GM12878 (cell line): Measurements from ENCODE around the gene NEXN. TPM values are rescaled to one million over a fixed set of nuclear protein-coding genes. Genes with fewer than 3 reads are reported as not detected.

Experiments
- ATAC-seq: fragments of 200-7000 bp; cut with Tn5 transposase; 3 replicates; pipeline ENCODE4 v1.9.1; 2020; ENCODE audit warnings: mild to moderate bottlenecking, moderate library complexity
- BruUV-seq: library from RNA; stranded (reverse); fragments of 400-500 nt; replicated peaks from 2 replicates; lab custom pipeline; 2021; lab: Mats Ljungman, UMichigan
- CTCF ChIA-PET: fragments of 300-600 bp; sonication (Branson Sonifier 250); formaldehyde crosslinking; extraction: SDS; loops from one replicate; lab custom pipeline; 2021; ENCODE audit warnings: inconsistent platforms; lab: Yijun Ruan, JAX
- POLR2A ChIA-PET: fragments of 350-600 bp; formaldehyde crosslinking; extraction: SDS; loops from one replicate; lab custom pipeline; 2021; ENCODE audit warnings: inconsistent platforms; lab: Charles Lee
- RAD21 ChIA-PET: fragments of 300-600 bp; sonication (Branson Sonifier 250); formaldehyde crosslinking; loops from one replicate; lab custom pipeline; 2023; ENCODE audit warnings: antibody characterized with exemption; ENCODE audit not compliant: unreplicated experiment; lab: Charles Lee
- SMC1A ChIA-PET: fragments of 300-600 bp; sonication (Branson Sonifier 250); formaldehyde crosslinking; loops from one replicate; lab custom pipeline; 2023; ENCODE audit not compliant: unreplicated experiment, uncharacterized antibody; lab: Charles Lee
- DNase-seq: peaks from one replicate; pipeline ENCODE4 v3.0.0-alpha.2; 2011; ENCODE audit warnings: low read depth, low spot score
- FAIRE-seq: peaks from 3 replicates; lab custom pipeline; 2011; peaks lifted over from hg19 to GRCh38; lab: Jason Lieb, UNC
- H2AFZ ChIP-seq: 2 replicates; pipeline ENCODE4 v1.6.0; 2011; ENCODE audit warnings: low read depth, low read length, control low read depth; ENCODE audit not compliant: control insufficient read depth
- H3K27ac ChIP-seq: 2 replicates; pipeline ENCODE4 v1.5.1; 2011; ENCODE audit warnings: control low read depth; ENCODE audit not compliant: control insufficient read depth, insufficient read depth
- H3K27me3 ChIP-seq, 2 experiments: replicated peaks in 1 of 2; 2 replicates each; pipeline versions ENCODE4 v1.6.0 to v1.6.1; 2011; ENCODE audit warnings: low read length in 1 of 2; ENCODE audit not compliant: control insufficient read depth in 2 of 2, insufficient read depth in 2 of 2
- H3K36me3 ChIP-seq, 2 experiments: 2 replicates each; pipeline ENCODE4 v1.5.1; 2011; ENCODE audit warnings: low read length in 1 of 2; ENCODE audit not compliant: control insufficient read depth in 2 of 2, insufficient read depth in 2 of 2
- H3K4me1 ChIP-seq: 2 replicates; pipeline ENCODE4 v1.6.1; 2011; ENCODE audit warnings: mild to moderate bottlenecking, low read length, moderate library complexity, mixed read lengths; ENCODE audit not compliant: control insufficient read depth, insufficient read depth
- H3K4me2 ChIP-seq: 2 replicates; pipeline ENCODE4 v1.6.0; 2011; ENCODE audit warnings: control low read depth; ENCODE audit not compliant: control insufficient read depth, insufficient read depth
- H3K4me3 ChIP-seq: fragments of 200-600 bp; sonication (generic); 2 replicates; pipeline ENCODE4 v1.5.1; 2016
- H3K79me2 ChIP-seq: 2 replicates; pipeline ENCODE4 v1.6.0; 2011; ENCODE audit warnings: low read length; ENCODE audit not compliant: control insufficient read depth, insufficient read depth
- H3K9ac ChIP-seq: 2 replicates; pipeline ENCODE4 v1.8.0; 2011; ENCODE audit warnings: low read length, control low read depth, mixed read lengths; ENCODE audit not compliant: control insufficient read depth, insufficient read depth
- H3K9me3 ChIP-seq: replicated peaks from 3 replicates; pipeline ENCODE4 v1.5.1; 2011; ENCODE audit warnings: mild to moderate bottlenecking, low read length; ENCODE audit not compliant: control insufficient read depth, insufficient read depth
- H4K20me1 ChIP-seq: 2 replicates; pipeline ENCODE4 v1.6.0; 2011; ENCODE audit not compliant: control insufficient read depth, insufficient read depth
- BACH1 ChIP-seq: fragments of 450-650 bp; IDR thresholded peaks from 2 replicates; pipeline ENCODE4 v1.6.1; 2017; ENCODE audit warnings: mild to moderate bottlenecking, borderline replicate concordance
- BRCA1 ChIP-seq: IDR thresholded peaks from 2 replicates; pipeline ENCODE4 v1.6.1; 2011; ENCODE audit warnings: low read depth, low read length, improper control_type of control experiment
- CHD2 ChIP-seq: IDR thresholded peaks from 2 replicates; pipeline ENCODE4 v1.6.1; 2011; ENCODE audit warnings: low read depth, low read length, improper control_type of control experiment, borderline replicate concordance
- E2F8 ChIP-seq: fragments of 450-650 bp; IDR thresholded peaks from 2 replicates; pipeline ENCODE4 v1.6.1; 2018; ENCODE audit warnings: mild to moderate bottlenecking, low read depth, moderate library complexity; ENCODE audit not compliant: partially characterized antibody
- HSF1 ChIP-seq: fragments of 150-350 bp; IDR thresholded peaks from 2 replicates; pipeline ENCODE4 v1.6.1; 2014; ENCODE audit warnings: mild to moderate bottlenecking, low read depth, low read length
- NKRF ChIP-seq: fragments of 450-650 bp; conservative IDR thresholded peaks from 2 replicates; pipeline ENCODE4 v1.6.1; 2017; ENCODE audit warnings: mild to moderate bottlenecking, moderate library complexity
- RB1 ChIP-seq: fragments of 450-650 bp; formaldehyde crosslinking; IDR thresholded peaks from 2 replicates; pipeline ENCODE4 v1.6.1; 2017; ENCODE audit warnings: mild to moderate bottlenecking, borderline replicate concordance
- SREBF1 ChIP-seq: IDR thresholded peaks from 2 replicates; pipeline ENCODE4 v1.6.1; 2012; ENCODE audit warnings: mild to moderate bottlenecking, low read length
- TARDBP ChIP-seq: IDR thresholded peaks from 2 replicates; pipeline ENCODE4 v1.6.1; 2016; ENCODE audit warnings: borderline replicate concordance
- TCF7 ChIP-seq: IDR thresholded peaks from 2 replicates; pipeline ENCODE4 v1.6.1; 2014; ENCODE audit warnings: antibody characterized with exemption, borderline replicate concordance
- ZNF217 ChIP-seq: fragments of 450-650 bp; IDR thresholded peaks from 2 replicates; pipeline ENCODE4 v1.6.1; 2017; ENCODE audit warnings: antibody characterized with exemption, mild to moderate bottlenecking
- ZNF592 ChIP-seq: fragments of 450-650 bp; IDR thresholded peaks from 2 replicates; pipeline ENCODE4 v1.6.1; 2017; ENCODE audit warnings: mild to moderate bottlenecking, moderate library complexity
- whole genome bisulfite sequencing: methylation state at CpG from one replicate; pipeline ENCODE4 v1.1.6; 2016; ENCODE audit warnings: low lambda C conversion rate; ENCODE audit not compliant: insufficient replicate concordance, insufficient coverage; ENCODE audit errors: missing lambda C conversion rate; 5-methylcytosine and 5-hydroxymethylcytosine counted together
- in situ Hi-C: fragments of 300-500 bp; cut with MboI; formaldehyde crosslinking; loops from 9 replicates; pipeline ENCODE4 v1.14.3; 2018; ENCODE audit warnings: mixed read lengths
- intact Hi-C: fragments of 100-400 bp; cut with micrococcal nuclease; formaldehyde crosslinking; loops from one replicate; pipeline ENCODE4 v1.14.2; 2022; ENCODE audit not compliant: unreplicated experiment
- polyA plus RNA-seq, 11 experiments: library from polyadenylated mRNA; depleted of rRNA in 4 of 11; unstranded in 6 of 11; stranded (reverse) in 5 of 11; fragments of >200 nt; fragmentation: Nextera tagmentation in 4 of 11; fragmentation: Illumina TruSeq in 1 of 11; extraction: Ambion mirVana in 4 of 11; extraction: Trizol in 1 of 11; gene quantifications; 1 replicate in 1 of 11; 2 replicates in 10 of 11; pipeline versions ENCODE4 v1.2.1 to v1.2.3, GENCODE V29; 2011 to 2016; ENCODE audit warnings: inconsistent platforms in 2 of 11, missing spikeins in 2 of 11, low read depth in 1 of 11
- total RNA-seq, 4 experiments: library from RNA; depleted of rRNA in 3 of 4; stranded (reverse); fragments of >200 nt in 3 of 4; fragmentation: Illumina TruSeq in 1 of 4; extraction: Trizol in 1 of 4; gene quantifications; 2 replicates each; pipeline versions ENCODE4 v1.2.1 to v1.2.3, GENCODE V29; 2013 to 2021
- TF ChIP-seq, protein P1 (sequence below): fragments of 450-650 bp; IDR thresholded peaks from 2 replicates; pipeline ENCODE4 v1.6.1; 2014; ENCODE audit warnings: mild to moderate bottlenecking

Gene NEXN
- total and polyA plus RNA-seq, 10 of the 15 experiments (the other 5 are each of a cell fraction or from before 2014, with no cell fraction given): 2.5 to 46.6 (median 15.4) TPM

- POLR2A ChIA-PET: no interaction called here
- H3K4me2 ChIP-seq: no peak overlapping the region
- BruUV-seq: no TSS peak
- DNase-seq (no peak), ATAC-seq (no peak), FAIRE-seq (no peak)
- H3K4me1 ChIP-seq: no peaks in the 10 kb centered on the region; the same call in 1 of the 2 replicates
- H3K4me3 ChIP-seq: no peak overlapping the region
- no peaks in the 10 kb centered on the region for H3K9me3 ChIP-seq
- SMC1A ChIA-PET: no interaction called here
- no peak overlapping the region for H2AFZ ChIP-seq
- no peak overlapping the region for H3K9ac ChIP-seq
- in situ Hi-C loops: no loop called here
- CTCF ChIA-PET: interaction anchor here (0.6 kb wide), 1 partner anchor 27 kb away, joined by 3 read pairs; no protein-coding TSS in a partner anchor
- WGBS: 100% methylated on average over 1 of the region's 1 CpG
- RAD21 ChIA-PET: no interaction called here
- H3K36me3 ChIP-seq: peaks cover 0 to 8% of the 10 kb centered on the region in 2 experiments; a peak in 1 of 4 replicates
- H3K79me2 ChIP-seq: no peaks in the 10 kb centered on the region
- no peaks in the 10 kb centered on the region for H3K27me3 ChIP-seq
- H4K20me1 ChIP-seq: no peaks in the 10 kb centered on the region
- H3K27ac ChIP-seq: no peak overlapping the region
- intact Hi-C loops: no loop called here
- TF ChIP-seq HSF1 (no peak), TCF7 (no peak), SREBF1 (no peak), ZNF592 (no peak), CHD2 (no peak), BACH1 (no peak), ZNF217 (no peak), TARDBP (no peak), BRCA1 (no peak), NKRF (no peak), E2F8 (no peak), RB1 (no peak)
- TF ChIP-seq, protein P1, sequence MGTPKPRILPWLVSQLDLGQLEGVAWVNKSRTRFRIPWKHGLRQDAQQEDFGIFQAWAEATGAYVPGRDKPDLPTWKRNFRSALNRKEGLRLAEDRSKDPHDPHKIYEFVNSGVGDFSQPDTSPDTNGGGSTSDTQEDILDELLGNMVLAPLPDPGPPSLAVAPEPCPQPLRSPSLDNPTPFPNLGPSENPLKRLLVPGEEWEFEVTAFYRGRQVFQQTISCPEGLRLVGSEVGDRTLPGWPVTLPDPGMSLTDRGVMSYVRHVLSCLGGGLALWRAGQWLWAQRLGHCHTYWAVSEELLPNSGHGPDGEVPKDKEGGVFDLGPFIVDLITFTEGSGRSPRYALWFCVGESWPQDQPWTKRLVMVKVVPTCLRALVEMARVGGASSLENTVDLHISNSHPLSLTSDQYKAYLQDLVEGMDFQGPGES: no peak
Measured at GRCh38 chr1:77845951-77846350, 42.5 kb upstream of the NEXN start.
